Mesenteric fat pad (tissue), 1 donor: Measurements from ENCODE around the gene ITGB6. TPM values are rescaled to one million over a fixed set of nuclear protein-coding genes. Genes with fewer than 3 reads are reported as not detected.

Source experiments
- DNase-seq: peaks from one replicate; pipeline ENCODE4 v3.0.0-alpha.2; 2020; ENCODE audit warnings: low spot score
- total RNA-seq: library from RNA; stranded (reverse); fragmentation: NEBNext Ultra II Directional; extraction: Animal tissue kit (Norgen Biotek cat#: 25700); gene quantifications from one replicate; pipeline ENCODE4 v1.2.1, GENCODE V29; 2021
- donor health status: DM: yes; HTN: yes; CAD: no.

Gene ITGB6
- total RNA-seq, 1 donor from 2014 or later, result not detected

DNA sequence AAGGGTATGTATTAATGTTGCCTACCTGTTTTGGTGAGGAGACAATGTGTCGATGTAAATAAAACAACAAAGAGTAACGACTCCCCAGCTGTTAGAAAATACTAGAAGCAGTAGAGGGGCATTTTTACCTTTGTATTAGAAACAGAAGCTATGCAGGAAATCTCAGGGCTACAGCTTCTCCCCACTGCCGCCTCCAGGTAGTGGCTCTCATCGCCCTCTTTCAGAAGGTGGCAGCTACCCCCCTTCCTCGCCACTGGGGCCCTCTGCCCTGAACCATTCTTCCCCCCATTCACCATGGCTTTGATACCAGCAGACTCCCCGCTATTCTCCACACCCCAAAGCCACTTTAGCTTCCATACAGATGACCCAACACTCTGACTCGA, 144.4 kb downstream of the ITGB6 start:
- DNase-seq, result no peak

DNA sequence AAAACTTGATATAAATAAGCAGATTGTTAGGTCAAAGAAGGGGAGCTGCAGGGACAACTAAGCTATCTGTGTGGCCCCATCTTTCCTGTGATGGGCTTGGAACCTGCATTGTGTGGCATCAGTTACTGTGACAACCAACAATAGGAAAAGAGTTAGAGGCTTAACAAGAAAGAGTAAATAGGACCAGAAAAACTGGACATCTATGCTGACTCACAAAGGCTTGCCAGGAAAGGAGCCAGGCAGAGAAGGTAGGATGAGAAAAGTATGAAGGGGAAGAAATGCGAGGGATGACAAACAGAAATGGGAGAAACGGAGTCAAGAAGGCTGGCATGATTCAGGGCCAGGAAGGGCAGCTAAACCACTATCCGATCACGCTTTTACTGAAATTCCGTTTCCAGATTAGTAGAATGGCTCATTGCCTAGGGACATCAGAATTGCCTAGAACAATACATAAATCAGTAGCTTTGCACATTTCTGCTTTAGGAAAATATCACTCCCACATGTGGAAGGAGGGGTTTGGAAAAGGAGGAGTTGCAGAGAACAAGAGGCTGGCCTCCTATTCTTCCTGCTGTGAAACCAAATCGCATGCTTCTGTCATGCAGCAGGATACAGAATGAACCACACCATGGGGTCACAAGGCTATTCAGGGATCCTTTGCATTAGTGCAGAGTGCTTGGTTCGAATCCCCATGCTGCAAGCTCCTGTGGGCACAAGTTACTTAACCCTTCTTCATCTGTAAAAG, 144.9 kb downstream of the ITGB6 start:
- no peak for DNase-seq

DNA sequence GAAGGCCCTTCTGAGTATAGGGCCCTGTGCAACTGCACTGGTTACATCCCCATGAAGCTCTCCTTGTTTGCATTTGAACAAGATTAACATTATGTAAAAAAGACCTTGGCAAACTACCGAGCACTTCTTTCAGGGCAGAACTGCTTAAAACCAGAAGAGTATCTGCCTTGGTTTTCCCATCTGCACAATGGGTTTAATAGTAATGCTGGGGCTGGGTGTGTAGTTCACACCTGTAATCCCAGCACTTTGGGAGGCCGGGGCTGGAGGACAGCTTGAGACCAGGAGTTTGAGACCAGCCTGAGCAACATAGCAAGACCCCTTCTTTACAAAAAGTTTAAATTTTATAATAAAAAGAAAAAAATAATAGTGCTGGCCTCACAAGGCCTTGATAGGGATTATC, 146.1 kb downstream of the ITGB6 start:
- DNase-seq, result no peak

DNA sequence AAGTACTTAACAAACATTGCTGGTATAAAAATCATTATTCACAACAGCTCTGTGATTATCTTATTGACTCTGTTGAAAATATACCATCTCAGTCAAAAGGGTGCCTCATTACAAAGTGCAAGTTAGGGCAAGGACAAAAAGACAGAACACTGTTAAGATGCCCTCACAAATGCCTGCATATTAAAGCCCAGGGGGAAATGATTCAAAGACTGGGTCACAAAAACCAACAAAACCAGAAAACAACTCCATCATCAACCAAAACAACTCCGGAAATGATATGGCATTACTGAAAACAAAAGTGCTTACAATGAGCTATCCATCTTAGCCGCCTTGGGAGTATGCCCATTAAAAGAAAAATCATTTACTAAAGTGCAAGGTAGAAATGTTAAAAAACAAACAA, 147.5 kb downstream of the ITGB6 start:
- DNase-seq, result no peak

DNA sequence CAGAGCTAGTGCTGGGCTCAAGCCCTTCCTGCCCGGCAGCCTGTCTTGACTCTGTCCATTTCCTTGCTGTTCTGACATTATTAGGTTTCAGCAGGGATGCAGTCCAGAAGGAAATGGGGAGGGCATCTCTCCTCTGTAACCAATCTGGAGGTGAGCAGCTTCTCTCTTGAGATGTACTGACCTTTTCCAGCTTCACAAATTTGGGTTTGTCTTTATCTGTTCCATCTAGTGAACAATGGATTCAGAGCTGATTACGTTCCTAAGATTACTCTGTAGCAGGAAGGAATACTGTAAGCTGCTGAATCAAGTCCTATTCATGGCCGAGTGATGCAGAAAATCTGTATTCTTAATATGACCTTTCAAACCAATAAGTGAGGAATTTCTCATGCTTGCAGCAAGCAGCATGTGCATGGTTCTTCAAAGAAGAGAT, 148.7 kb downstream of the ITGB6 start:
- no peak for DNase-seq

DNA sequence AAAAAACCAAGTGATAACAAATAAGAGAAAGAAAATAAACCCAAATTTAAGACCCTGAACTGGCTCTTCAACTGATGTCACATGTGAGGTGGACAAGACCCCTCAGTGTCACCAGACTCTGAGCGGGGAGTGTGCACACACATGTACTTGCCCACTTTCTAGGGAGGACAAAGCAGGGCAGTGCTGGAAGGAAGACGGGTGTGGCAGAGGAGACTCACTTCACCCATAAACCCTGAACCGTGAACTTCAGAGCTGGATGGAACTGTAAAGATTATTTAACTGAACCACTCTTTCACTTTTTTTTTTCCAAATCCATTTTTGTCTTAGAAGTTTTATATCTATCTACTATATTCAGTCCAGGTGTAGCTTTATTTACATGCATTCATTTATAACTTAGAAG, 149.9 kb downstream of the ITGB6 start:
- DNase-seq, result no peak

Other genes starting within 250 kb of the ITGB6 start
- gene PLA2R1, start 137.7 kb downstream of the ITGB6 start, total RNA-seq, result 8.3 TPM